Progenitor cell of endocrine pancreas (in vitro differentiated cells): ENCODE measurements around the gene SLC25A6. TPM values are rescaled to one million over a fixed set of nuclear protein-coding genes. Genes with fewer than 3 reads are reported as not detected.
"Not testable (repeated sequence)": the region's sequence is repeated elsewhere in the genome, so short reads cannot be mapped to it uniquely, and the experiment has no call there.

ENCODE experiments used
- DNase-seq: peaks from one replicate; pipeline ENCODE4 v3.0.0; 2021; ENCODE audit warnings: low spot score; ENCODE audit not compliant: unreplicated experiment
- H3K27ac Mint-ChIP-seq: 2 replicates; pipeline ENCODE4 v1.8.0; 2021; ENCODE audit warnings: mild to moderate bottlenecking, moderate library complexity, mixed read lengths
- H3K27me3 Mint-ChIP-seq: 2 replicates; pipeline ENCODE4 v1.8.0; 2021; ENCODE audit warnings: mixed read lengths
- H3K36me3 Mint-ChIP-seq: 2 replicates; pipeline ENCODE4 v1.8.0; 2022; ENCODE audit warnings: mixed read lengths; ENCODE audit not compliant: insufficient read depth
- H3K4me1 Mint-ChIP-seq: 2 replicates; pipeline ENCODE4 v1.8.0; 2021; ENCODE audit warnings: low read depth, mixed read lengths
- H3K4me3 Mint-ChIP-seq: 2 replicates; pipeline ENCODE4 v1.8.0; 2021; ENCODE audit warnings: low read depth, mild to moderate bottlenecking, moderate library complexity, mixed read lengths
- H3K9me3 Mint-ChIP-seq: 2 replicates; pipeline ENCODE4 v1.8.0; 2021; ENCODE audit warnings: low read depth, mixed read lengths
- CTCF ChIP-seq: fragments of 200-600 bp; sonication (generic); IDR thresholded peaks from one replicate; pipeline ENCODE4 v1.5.0; 2021; ENCODE audit warnings: antibody characterized with exemption, mild to moderate bottlenecking; ENCODE audit not compliant: unreplicated experiment
- total RNA-seq: library from RNA; stranded (reverse); gene quantifications from 2 replicates; pipeline ENCODE4 v1.2.1, GENCODE V29; 2021

SLC25A6 gene
- total RNA-seq, 1 donor from 2014 or later: 387 TPM

- no peak for DNase-seq
- Mint-ChIP-seq H3K4me1 (no peaks in the 10 kb centered on the region), H3K36me3 (peaks cover 19% of the 10 kb centered on the region), H3K27ac (no peak overlapping the region), H3K27me3 (no peaks in the 10 kb centered on the region), H3K4me3 (no peak overlapping the region), H3K9me3 (no peaks in the 10 kb centered on the region)
- TF ChIP-seq CTCF: no peak
These were observed 38.5 kb upstream of the SLC25A6 start for GRCh38 chrX:1430451-1430850.

- Mint-ChIP-seq H3K27me3 (no peaks in the 10 kb centered on the region), H3K4me1 (no peaks in the 10 kb centered on the region), H3K9me3 (peaks cover 7% of the 10 kb centered on the region), H3K27ac (no peak overlapping the region), H3K36me3 (peaks cover 32% of the 10 kb centered on the region), H3K4me3 (no peak overlapping the region)
- no peak for DNase-seq
- no peak for TF ChIP-seq CTCF
These were observed 35.8 kb upstream of the SLC25A6 start for GRCh38 chrX:1427756-1428155.

GRCh38 chrX:1426321-1426720, 34.4 kb upstream of the SLC25A6 start:
- H3K27me3 Mint-ChIP-seq, H3K4me3 Mint-ChIP-seq, H3K27ac Mint-ChIP-seq, DNase-seq, H3K4me1 Mint-ChIP-seq: not testable (repeated sequence)
- peaks cover 39% of the 10 kb centered on the region for H3K36me3 Mint-ChIP-seq
- H3K9me3 Mint-ChIP-seq: peaks cover 13% of the 10 kb centered on the region

GRCh38 chrX:1425381-1425780, 33.5 kb upstream of the SLC25A6 start:
- no peaks in the 10 kb centered on the region for H3K27me3 Mint-ChIP-seq
- peaks cover 13% of the 10 kb centered on the region for H3K9me3 Mint-ChIP-seq
- H3K36me3 Mint-ChIP-seq: peaks cover 42% of the 10 kb centered on the region
- no peak overlapping the region for H3K4me3 Mint-ChIP-seq
- no peak for DNase-seq
- no peak for TF ChIP-seq CTCF
- peaks cover 5% of the 10 kb centered on the region for H3K4me1 Mint-ChIP-seq
- no peak overlapping the region for H3K27ac Mint-ChIP-seq

GRCh38 chrX:1424147-1424851, 32.4 kb upstream of the SLC25A6 start:
- Mint-ChIP-seq H3K27me3 (no peaks in the 10 kb centered on the region), H3K27ac (no peak overlapping the region), H3K36me3 (peaks cover 44% of the 10 kb centered on the region), H3K9me3 (peaks cover 13% of the 10 kb centered on the region), H3K4me3 (no peak overlapping the region), H3K4me1 (peaks cover 11% of the 10 kb centered on the region)
- no peak for TF ChIP-seq CTCF
- no peak for DNase-seq

GRCh38 chrX:1423215-1423614, 31.3 kb upstream of the SLC25A6 start:
- no peaks in the 10 kb centered on the region for H3K27me3 Mint-ChIP-seq
- no peak for DNase-seq
- H3K27ac Mint-ChIP-seq: no peak overlapping the region
- peaks cover 11% of the 10 kb centered on the region for H3K4me1 Mint-ChIP-seq
- no peak overlapping the region for H3K4me3 Mint-ChIP-seq
- H3K36me3 Mint-ChIP-seq: peaks cover 44% of the 10 kb centered on the region
- H3K9me3 Mint-ChIP-seq: peaks cover 13% of the 10 kb centered on the region
- TF ChIP-seq CTCF: no peak
